Fibroblast of skin of right biceps (primary cell): ENCODE results near the gene COL5A3.
"Not testable (repeated sequence)": the region's sequence is repeated elsewhere in the genome, so short reads cannot be mapped to it uniquely, and the experiment has no call there.

Source experiments
- DNase-seq: peaks from one replicate; pipeline ENCODE4 v3.0.0-alpha.2; 2013

The COL5A3 gene

DNA sequence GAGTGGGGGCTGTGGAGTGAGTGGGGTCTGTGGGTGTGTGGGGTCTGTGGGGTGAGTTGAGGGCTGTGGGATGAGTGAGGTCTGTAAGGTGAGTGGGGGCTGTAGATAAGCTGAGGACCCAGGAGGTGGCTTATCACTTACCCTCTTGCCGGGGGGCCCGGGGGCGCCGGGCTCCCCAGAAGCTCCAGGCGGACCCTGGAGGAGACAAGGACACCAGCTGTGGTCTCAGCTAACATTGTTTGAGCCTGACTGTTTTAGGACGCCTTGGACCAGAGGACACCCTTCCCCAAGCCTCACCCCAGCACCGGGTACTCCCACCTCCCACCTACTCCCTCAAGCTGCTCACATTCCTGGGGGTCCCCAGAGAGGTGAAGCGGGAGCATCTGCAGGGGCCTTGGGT is 39.8 kb downstream of the COL5A3 start:
- no peak for DNase-seq

DNA sequence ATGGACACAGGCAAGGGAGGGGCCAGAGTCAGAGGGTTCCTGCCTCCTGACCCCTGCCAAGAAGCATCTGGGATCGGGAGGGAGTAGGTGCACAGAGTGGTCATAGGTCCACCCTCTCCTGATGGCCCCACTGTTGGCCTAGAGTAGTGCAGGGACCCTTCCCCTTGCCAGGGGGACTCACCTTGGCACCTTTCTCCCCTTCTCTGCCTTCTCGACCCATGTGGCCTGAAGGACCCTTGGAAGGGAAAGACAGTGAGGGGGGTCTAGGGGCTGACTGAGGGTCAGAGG is 40.7 kb downstream of the COL5A3 start:
- DNase-seq = no peak

DNA sequence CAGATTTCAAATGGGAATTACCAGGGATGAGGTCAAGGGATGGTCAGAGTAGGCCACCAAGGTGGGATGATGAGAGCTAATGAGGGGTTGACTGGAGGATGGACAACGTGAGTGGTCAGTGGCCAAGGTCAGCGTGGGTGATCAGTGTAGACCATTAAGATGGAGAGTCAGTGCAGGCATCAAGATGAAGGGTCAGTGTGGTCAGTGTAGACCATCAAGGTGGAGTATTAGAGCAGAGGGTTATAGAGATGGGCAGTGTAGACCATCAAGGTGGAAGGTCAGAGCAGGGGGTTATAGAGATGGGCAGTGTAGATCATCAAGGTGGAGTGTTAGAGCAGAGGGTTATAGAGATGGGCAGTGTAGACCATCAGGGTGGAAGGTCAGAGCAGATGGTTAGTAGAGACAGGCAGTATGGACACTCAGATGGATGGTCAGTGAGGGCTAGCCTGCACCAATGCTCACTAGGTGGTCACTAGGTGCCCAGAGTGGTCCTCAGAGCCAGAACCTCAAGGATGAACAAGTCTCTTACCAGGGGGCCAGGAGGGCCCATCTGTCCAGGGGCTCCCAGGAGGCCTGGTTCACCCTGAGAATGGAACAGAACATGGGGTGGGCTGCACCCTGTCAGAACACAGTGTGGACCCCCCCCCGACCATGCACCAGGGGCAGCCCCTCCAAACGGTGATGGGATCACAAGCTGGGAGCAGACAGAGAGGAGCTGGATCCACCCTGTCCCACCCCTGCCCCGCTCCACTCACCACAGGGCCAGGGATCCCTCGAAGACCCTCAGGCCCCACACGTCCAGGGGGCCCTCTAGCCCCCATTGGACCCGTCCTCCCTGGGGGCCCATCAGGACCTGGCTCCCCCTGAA is 41.2 kb downstream of the COL5A3 start:
- no peak for DNase-seq

DNA sequence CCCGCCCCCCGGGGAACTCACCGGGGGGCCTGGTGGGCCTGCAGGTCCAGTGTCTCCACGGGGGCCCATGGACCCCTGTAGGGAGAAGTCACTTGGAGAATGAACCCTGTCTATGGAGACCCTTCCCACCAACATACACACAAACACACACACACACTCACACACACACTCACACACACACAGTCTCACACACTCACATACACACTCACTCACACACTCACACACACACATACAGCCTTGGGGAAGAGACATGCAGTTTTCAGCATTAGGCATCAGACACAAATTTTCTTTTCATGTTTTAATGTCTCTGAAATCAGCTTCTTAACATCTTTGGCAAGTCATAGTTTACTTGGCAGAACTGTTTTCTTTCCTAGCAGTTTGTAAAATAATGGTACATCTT is 43.0 kb downstream of the COL5A3 start:
- DNase-seq = no peak

DNA sequence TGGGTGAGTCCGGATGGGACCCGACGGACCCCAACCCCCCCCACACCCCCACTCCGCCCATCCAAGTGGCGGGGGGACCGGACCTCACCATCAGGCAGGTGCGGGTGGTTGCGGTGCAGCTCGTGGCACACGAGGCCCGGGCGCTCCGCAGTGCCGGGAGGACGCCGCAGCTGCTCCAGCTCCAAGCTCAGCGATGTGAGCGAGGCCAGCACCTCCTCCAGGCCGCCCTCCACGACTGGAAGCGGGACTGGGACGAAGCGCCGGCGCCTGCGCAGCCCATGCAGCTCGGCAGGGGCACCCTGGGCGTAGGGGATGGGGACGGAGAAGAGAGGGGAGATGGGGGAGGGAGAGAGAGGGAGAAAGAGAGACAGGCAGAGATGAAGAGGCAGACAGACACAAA is 43.9 kb downstream of the COL5A3 start:
- no peak for DNase-seq

DNA sequence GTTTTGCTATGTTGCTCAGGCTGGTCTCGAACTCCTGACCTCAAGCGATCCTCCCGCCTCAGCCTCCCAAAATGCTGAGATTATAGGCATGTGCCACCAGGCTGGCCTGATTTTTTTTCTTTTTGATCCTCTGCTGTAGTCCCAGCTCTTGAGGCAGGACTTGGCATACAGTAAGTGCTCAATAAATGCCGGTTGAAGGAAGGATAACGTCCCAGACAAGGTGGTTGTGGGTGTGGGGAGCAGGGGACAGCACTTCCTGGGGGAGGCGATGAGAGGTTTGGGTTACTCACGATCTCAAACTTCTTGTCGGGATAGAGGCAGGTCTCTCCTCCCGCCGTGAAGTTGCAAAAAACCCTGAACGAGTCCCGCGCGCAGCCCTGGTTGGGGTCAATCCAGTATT is 44.3 kb downstream of the COL5A3 start:
- DNase-seq = no peak

DNA sequence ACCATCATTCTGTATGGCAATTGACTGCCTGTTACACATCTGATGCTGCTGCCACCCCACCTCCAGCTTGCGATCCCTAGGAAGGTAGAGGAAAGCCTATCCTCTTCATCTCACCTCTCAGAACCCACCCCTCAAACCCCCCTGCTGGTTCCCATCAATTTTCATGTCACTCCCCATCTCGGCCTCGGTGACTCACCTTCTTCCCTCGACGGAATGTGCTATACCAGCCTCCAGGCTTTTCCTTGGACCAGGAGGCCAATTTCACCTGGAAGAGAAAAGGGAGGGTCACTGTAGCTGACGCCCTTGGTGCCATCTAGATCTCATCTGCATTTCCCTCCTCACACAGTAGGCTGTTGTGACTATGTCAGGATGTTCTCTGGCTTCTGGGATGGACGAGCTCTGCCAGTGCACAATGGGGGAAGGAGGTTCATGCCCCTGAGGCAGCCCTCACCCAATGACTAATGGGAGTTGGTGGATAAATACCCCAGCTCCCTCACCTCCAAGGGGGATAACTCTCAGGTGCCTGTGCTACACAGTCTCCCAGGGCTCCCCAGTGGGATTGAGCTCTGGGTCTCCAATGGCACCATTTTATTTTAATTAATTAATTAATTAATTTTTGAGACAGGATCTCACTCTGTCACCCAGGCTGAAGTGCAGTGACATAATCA is 47.5 kb downstream of the COL5A3 start:
- no peak for DNase-seq

DNA sequence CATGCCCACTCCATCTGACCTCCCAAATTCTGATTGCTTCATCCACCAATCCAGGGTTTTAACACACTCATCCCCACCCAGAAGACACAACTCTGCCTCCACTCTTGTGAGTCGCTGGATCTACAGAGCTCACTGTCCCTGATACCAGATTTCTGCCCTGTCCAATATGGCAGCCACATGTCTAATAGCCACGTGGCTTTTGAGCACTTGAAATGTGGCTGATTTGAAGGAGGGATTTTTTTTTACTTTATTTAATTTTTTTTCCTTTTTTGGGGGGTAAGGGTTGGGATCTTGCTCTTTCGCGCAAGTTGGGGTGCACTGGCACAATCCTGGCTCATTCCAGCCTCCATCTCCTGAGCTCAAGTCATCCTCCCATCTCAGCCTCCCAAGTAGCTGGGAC is 49.2 kb downstream of the COL5A3 start:
- DNase-seq = no peak

DNA sequence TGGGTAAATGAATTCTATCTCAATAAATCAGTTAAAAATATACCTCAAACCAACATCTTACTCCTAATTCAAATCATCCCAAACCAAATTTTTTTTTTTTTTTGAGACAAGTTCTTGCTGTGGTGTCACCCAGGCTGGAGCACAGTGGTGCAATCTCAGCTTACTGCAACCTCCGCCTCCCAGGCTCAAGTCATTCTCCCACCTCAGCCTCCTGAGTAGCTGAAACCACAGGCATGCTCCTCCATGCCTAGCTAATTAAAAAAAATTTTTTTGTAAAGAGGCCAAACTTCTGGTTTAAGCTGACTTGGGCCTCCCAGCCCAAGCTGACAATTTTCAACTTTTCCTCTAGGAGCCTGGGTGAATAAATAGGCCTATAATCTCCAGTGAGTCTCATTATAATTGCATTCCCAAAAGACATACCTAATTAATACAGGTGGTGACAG is 51.9 kb downstream of the COL5A3 start:
- peak; percentile 97 for DNase-seq

DNA sequence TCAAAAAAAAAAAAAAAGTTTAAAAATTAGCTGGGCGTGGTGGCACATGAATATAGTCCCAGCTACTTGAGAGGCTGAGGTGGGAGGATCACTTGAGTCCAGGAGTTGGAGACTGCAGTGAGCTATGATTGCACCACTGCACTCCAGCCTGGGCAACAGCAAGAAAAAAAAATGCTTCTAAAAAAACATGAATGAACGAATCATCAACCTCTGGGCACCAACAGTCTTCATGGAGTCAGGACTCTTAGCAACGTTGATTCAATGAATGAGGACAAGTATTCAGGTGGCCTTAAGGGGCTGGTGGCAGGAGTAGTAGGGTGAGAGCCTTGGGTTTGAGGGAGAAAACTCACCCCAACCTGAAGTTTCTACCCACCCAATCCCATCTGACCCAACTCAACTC is 53.3 kb downstream of the COL5A3 start:
- DNase-seq = peak; percentile 45

DNA sequence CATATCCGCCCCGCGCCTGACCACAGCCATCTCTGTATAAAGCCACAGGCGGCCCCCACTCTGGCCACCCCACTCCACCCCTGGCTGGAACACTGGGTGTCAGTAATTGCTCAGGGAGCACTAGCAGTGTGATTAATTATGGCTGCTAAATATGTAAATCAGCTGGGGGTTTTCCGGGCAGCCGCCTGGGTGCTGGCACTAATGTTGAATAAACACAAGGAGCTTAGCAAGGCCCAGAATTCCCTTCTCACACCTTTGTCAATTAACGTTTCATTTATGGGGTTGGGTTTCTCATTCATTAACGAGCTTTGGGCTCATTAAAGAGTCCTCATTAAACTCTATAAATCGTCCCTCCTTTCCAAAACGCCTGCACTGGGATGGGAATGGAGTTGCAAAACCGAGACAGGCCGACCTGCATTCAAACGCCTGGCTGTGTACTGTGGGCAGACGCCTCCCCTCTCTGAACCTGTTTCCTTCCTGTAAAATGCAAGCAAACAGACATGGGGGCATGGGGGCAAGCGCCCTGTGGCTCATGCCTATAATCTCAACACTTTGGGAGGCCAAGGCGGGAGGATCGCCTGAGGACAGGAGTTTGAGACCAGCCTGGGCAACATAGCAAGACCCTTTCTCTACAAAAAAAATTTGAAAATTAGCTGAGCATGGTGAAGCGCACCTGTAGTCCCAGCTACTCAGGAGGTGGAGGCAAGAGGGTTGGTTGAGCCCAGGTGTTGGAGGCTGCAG is 56.3 kb downstream of the COL5A3 start:
- no peak for DNase-seq

DNA sequence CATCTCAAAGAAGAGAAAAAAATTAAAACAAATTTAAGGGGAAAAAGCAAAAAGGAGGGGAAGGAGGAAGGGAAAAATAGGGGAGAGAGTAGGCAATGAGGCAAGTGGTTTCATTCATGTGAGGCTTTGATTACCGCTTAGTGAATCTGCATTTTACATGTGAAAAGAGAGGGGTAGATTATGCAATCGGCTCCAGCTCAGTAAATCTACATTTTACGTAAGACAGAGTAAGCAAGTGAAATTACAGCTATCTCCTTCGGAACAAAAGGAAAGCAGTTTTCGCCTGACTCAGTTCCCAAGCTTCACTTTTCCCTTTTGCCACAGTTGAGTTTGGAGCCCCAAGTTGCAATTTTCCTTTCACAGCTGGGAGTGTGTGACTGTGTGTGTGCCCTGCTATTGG is 58.0 kb downstream of the COL5A3 start:
- no peak for DNase-seq

DNA sequence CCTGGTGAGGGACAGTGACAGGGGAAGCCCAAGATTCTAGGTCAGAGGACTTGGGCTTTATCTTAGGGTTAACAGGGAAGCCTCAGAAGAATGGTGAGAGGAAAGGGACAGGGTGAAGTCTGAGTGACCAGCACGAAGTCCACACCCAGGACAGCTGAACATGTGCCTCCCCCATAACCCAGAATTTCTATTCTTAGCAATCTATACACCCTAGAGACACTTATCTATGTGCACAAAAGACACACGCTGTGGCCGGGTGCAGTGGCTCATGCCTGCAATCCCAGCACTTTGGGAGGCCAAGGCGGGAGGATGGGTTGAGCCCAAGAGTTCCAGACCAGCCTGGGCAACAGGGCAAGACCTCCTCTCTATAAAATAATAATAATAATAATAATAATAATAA is 62.9 kb downstream of the COL5A3 start:
- DNase-seq = no peak

DNA sequence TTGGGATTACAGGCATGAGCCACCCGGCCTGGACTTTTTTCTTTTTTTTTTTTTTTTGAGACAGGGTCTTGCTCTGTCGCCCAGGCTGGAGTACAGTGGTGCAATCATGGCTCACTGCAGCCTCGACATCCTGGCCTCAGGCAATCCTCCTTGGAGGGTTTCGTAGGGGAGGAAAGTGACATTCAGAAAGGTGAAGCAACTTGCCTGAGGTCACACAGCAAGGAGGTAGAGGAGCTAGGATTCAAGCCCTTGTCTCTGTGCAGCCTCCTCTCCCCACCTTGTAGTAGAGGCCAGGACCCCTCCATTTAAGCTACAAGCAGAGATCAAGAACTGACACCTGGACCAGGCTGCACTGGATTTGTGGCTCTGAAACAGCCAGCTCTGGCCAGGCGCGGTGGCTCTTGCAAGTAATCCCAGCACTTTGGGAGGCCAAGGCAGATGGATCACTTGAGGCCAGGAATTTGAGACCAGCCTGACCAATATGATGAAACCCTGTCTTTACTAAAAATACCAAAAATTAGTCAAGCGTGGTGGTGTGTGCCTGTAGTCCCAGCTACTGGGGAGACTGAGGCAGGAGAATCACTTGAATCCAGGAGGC is 63.7 kb downstream of the COL5A3 start:
- not testable (repeated sequence) for DNase-seq

DNA sequence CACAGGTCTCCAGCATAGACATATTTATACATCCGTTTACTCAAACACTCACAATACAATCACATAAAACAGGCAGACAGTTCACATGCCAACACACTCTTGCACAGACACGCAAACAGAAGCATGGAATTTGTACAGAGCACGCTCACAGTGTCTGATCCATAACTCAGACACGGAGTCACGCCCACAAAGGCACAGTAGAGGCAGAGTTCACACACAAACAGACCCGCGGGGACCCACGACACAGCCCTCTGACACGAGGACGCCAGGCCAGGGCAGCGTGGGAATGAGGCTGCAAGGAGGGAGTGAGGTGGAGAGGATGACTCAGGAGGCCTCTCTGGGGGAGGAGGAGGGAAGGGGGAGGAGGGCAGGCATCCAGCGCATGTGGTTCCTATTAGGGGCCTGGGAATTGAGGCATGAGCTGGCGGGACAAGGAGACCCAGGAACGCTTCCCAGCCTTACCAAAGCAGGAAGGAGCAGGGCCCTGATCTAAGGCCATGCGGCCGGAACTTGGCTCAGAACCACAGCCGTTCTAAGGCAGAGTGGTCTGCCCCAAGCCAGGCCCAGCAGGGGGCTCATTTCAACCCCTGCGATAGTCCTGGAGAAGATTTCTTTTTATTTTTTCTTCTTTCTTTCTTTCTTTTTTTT is 64.9 kb downstream of the COL5A3 start:
- peak; percentile 100 for DNase-seq

DNA sequence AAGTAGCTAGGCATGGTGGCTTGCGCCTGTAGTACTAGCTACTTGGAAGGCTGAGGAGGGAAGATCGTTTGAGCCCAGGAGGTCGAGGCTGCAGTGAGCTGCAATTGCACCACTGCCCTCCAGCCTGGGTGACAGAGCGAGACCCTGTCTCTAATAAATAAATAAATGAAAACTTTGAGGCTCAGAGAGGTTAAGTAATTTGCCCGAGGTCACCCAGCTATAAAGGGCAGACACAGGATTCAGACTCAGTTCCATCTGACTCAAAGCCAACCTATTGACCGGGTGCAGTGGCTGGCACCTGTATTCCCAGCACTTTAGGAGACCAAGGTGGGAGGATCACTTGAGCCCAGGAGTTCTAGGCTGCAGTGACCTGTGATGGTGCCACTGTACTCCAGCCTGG is 66.6 kb downstream of the COL5A3 start:
- DNase-seq = no peak

DNA sequence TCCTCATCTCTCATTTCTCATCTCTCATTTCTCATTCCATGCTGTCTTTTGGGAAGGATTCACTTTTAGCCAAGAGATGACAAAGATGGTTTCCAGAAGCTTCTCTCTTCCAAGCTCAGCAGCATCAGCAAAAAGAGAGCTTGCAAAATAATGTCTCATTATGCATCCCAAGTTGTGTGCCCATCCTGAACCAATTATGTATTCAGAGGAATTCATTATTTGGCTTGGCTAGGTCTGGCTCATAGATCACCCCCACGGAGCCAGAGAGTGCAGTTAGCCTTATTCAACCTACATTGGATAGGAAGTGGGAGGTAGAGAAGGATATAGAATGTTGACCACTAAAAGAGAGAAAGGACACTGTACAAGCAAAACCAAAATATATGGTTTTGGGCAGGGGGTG is 68.6 kb downstream of the COL5A3 start:
- DNase-seq = peak; percentile 58

DNA sequence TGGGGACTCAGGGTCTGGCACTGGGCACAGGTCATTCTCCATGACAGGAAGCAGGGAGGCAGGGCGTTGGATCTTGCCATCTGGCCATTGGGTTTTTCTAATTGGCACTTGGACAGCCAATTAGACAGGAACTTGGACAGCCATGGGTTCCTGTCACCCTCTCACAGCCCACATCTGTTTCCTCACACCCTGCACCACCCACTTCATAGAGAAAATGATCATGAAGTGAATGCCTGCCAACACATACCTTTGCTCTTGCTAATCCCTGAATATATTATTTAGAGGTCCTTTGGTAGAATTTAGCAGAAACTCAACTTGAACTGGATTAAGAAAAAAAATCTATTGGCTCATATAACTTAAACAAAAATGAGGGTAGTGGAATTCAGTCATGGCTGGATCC is 69.1 kb downstream of the COL5A3 start:
- DNase-seq = no peak

DNA sequence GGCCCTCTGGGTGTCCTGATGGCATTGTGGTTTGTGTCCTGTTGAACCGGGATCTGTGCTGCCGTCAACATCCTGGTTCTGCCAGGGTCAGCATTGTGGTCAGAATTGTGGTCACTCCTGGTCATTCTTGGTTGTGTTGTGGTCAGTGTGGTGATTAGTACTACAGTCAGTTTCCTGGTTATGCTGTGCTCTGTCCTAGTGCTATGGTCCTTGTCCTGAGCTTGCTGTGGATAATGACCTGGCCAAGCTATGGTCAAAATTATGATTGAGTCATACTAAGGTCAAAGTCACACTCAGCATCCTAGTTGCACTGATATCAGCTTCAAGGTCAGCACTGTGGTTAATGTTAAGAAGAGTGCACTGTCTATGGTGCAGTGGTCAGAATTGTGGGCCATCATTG is 69.5 kb downstream of the COL5A3 start:
- DNase-seq = no peak

DNA sequence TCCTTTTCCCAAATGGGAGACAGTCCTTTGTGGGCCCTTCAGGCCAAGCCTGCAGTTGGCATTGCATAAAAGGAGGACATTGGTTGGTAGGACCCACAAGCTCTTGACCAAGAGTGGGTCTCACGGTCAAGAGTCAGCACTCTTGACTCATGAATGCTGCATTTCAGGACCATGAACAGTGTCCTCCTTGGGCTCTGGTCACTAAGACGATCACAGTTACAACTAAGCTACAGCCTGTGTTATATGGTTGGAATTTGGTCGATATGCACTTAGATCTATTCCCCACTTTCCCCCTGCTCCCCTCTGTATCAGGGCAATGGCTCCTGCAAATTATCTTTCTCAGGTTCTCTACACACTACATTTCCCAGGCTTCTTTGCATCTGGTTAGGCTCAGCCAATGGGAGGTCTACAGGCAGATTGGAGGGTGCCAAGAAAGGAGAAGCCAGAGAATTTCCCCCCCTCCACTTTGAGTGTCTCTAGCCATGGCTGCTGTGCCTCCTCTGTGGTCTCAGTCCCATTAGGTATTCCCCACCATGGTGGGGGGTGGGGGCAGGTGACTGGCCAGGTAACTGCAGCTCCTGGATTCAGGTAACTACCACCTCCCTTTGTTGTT is 70.9 kb downstream of the COL5A3 start:
- no peak for DNase-seq

DNA sequence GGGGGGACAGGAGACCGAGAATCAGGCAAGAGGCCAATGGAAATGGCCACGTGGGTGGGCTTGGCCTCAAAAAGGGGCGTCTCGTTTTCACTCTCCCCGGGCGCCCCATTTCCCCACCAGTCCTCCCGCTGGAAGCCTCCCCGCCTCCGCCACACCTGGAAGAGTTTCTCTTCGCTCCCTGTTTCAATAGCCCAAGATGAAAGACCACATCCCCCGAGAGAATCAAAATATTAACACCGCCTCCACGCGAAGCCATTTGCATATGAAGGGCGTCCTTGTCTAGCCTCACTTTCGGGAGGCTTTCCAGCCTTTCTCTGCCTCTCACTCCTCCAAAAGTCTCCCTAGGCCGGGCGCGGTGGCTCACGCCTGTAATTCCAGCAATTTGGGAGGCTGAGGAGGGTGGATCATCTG is 73.3 kb downstream of the COL5A3 start:
- DNase-seq = no peak

DNA sequence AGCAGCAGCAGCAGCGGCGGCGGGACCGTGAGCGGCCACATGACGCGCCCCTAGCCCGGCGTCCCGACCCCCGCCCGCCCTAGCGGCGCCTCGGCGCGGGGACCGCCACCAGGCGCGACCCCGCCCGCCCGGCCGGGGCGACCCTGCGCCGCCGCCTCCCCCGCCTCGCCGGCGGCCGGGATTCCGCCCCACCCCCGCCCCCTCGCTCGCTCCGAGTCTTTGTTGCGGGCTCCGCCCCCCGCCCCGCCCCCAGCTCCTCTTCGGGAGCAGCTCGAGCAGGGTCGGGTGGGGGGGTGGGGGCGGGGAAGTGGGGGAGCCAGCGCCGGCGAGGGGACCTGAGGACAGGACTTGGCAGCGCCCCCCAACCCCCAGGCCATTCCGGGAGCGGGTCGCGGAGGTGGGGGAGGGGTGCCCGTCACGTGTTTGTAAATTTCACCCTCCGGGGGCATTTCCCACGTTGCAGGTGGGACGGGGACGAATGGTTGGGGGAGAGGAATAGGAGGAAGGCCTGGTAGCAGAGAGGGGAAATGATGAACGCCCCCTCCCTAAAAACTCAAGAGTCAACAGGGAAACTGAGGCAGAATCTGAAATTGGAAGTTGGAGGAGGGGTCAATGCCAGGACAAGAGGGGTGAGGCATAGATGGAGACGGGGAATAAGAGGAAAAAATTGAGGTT is 73.8 kb downstream of the COL5A3 start, which contains the start of gene OLFM2:
TSS of gene OLFM2 (minus strand) at position 190 of the 675 bp plus-strand sequence. CDS start at position 41, 149 bp downstream.
- no peak for DNase-seq
